ENCODE results near the gene MKKS. TPM values are rescaled to one million over a fixed set of nuclear protein-coding genes. Genes with fewer than 3 reads are reported as not detected.
A peak's percentile ranks its signal among the peaks of the same experiment; 100 is the strongest.

The MKKS gene
- total RNA-seq, 1 donor from 2014 or later = 36.3 TPM

DNA sequence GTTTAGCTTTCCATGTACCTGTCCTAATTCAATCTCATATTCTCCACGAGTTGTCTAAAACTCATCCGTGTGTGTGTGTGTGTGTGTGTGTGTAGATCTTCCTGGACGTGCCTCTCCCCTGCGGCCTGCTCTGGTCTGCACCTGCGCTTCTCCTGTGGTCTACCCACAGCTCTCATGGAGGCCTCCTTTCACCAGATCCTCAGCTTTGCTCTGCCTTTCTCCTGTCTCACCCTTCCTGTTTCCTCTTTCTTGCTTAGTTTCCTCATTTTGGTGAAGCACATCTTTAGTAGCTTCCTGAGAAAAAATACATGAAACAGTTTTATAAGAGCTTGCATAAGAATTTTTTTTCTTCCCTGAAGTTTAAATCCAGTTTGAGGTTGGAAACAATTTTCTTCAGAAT is 19.2 kb upstream of the MKKS start:
- peaks cover 5% of the 10 kb centered on the region for H3K36me3 Mint-ChIP-seq
- no peaks in the 10 kb centered on the region for H3K27me3 Mint-ChIP-seq (ENCODE audit: insufficient read depth, low read depth)
- peaks cover 48% of the 10 kb centered on the region for H3K79me2 ChIP-seq (ENCODE audit: low read depth)
- peaks cover 6% of the 10 kb centered on the region for H4K20me1 ChIP-seq (ENCODE audit: low read depth)
- peaks cover 23% of the 10 kb centered on the region for H3K4me1 ChIP-seq
- H2AFZ ChIP-seq (replicated peaks) = no peak overlapping the region
- H3F3A ChIP-seq (ENCODE audit: low read depth) = peaks cover 6% of the 10 kb centered on the region
- no peak overlapping the region for H3K4me3 ChIP-seq
- no peak overlapping the region for H3K4me2 ChIP-seq
- TF ChIP-seq, protein P1, sequence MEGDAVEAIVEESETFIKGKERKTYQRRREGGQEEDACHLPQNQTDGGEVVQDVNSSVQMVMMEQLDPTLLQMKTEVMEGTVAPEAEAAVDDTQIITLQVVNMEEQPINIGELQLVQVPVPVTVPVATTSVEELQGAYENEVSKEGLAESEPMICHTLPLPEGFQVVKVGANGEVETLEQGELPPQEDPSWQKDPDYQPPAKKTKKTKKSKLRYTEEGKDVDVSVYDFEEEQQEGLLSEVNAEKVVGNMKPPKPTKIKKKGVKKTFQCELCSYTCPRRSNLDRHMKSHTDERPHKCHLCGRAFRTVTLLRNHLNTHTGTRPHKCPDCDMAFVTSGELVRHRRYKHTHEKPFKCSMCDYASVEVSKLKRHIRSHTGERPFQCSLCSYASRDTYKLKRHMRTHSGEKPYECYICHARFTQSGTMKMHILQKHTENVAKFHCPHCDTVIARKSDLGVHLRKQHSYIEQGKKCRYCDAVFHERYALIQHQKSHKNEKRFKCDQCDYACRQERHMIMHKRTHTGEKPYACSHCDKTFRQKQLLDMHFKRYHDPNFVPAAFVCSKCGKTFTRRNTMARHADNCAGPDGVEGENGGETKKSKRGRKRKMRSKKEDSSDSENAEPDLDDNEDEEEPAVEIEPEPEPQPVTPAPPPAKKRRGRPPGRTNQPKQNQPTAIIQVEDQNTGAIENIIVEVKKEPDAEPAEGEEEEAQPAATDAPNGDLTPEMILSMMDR (IDR thresholded peaks at IDR 0.05) = no peak
- TF ChIP-seq EZH2phosphoT487 (IDR thresholded peaks at IDR 0.05) = no peak
- TF ChIP-seq EZH2 (IDR thresholded peaks at IDR 0.05) = no peak
- no peaks in the 10 kb centered on the region for H3K36me3 ChIP-seq
- H3K9me3 Mint-ChIP-seq = peaks cover 11% of the 10 kb centered on the region
- DNase-seq (ENCODE audit: low spot score) = no peak
- no peak overlapping the region for H3K27ac ChIP-seq
- H3K4me1 Mint-ChIP-seq = peaks cover under 1% of the 10 kb centered on the region
- H3K9me3 ChIP-seq (ENCODE audit: low read depth) = no peaks in the 10 kb centered on the region
- H3K27me3 ChIP-seq = no peaks in the 10 kb centered on the region
- H3K4me3 Mint-ChIP-seq = no peak overlapping the region
- H3K9ac ChIP-seq = no peak overlapping the region
- H3K27ac Mint-ChIP-seq = no peak overlapping the region

DNA sequence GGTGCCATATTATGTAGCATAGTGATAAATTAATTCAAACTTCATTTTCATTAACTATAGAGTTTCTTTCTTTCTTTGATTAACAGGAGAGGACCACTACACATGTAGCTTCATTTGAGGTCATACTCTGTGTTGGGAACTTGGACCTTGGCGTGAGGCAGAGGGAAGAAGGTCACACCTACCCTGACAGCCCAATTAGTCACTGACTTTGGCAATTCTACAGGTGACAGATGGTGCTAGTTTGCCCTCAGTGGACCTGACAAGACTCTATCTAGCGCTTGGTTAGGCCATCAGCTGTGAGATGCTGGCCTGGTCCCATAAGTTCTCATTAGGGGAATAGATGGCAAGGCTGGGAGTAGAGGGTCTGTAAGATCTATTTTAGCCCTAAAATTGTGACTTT is 15.2 kb upstream of the MKKS start:
- Mint-ChIP-seq H3K4me3 (no peak overlapping the region), H3K4me1 (peaks cover 10% of the 10 kb centered on the region), H3K9me3 (peaks cover 3% of the 10 kb centered on the region), H3K27me3 (ENCODE audit: insufficient read depth, low read depth) (no peaks in the 10 kb centered on the region), H3K36me3 (peaks cover 2% of the 10 kb centered on the region), H3K27ac (no peak overlapping the region)
- H3K4me3 ChIP-seq = no peak overlapping the region
- no peaks in the 10 kb centered on the region for H3K9me3 ChIP-seq (ENCODE audit: low read depth)
- peaks cover 40% of the 10 kb centered on the region for H3K79me2 ChIP-seq (ENCODE audit: low read depth)
- no peaks in the 10 kb centered on the region for H3K36me3 ChIP-seq
- H2AFZ ChIP-seq (replicated peaks) = no peak overlapping the region
- H3K9ac ChIP-seq = no peak overlapping the region
- TF ChIP-seq EZH2 (IDR thresholded peaks at IDR 0.05) = no peak
- no peak for TF ChIP-seq EZH2phosphoT487 (IDR thresholded peaks at IDR 0.05)
- TF ChIP-seq, protein P1 (IDR thresholded peaks at IDR 0.05) = no peak
- H3F3A ChIP-seq (ENCODE audit: low read depth) = peaks cover 10% of the 10 kb centered on the region
- peaks cover 21% of the 10 kb centered on the region for H3K4me1 ChIP-seq
- no peak overlapping the region for H3K4me2 ChIP-seq
- H3K27ac ChIP-seq = no peak overlapping the region
- no peaks in the 10 kb centered on the region for H3K27me3 ChIP-seq
- H4K20me1 ChIP-seq (ENCODE audit: low read depth) = peaks cover 10% of the 10 kb centered on the region
- no peak for DNase-seq (ENCODE audit: low spot score)

DNA sequence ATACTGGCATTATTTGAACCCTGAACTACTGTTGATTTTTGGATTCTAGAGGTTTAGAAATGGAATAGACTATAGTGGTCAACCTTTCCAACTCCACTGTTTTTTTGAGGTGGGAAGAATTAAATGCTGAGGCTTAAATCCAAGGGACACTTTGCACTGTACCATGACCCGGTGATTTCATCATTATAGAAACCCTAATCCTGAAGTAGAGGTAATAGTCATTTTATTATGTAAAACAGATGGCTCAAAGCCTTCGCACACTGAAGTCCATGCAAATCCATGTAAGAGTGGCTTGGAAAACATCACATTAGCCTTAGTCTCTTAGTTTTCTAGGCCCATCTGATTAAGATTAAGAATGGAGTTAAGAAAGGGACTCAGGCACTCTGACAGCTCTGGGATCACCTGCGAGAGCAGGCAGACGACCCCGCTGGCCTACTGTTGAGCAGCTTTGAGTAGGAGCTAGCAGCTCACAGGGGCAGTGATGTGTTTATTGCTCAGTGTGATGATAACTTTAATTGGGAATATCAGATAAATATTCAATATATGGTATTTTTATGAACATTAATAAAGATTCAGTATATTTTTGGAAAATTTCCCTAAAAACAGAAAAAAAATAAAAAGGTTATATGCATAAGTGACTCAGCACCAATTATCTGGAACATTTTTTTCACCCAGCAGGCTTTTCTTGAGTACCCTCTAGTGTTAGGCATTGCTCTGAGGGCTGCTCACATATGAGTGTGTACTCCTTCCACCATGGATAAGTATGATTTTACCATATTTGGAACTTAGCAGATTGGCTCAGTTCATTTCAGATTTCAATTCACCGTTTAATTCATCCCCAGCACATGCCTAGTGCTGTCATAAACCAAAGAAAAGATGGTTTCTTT is 14.5 kb upstream of the MKKS start:
- Histone ChIP-seq H3K4me1 (peaks cover 16% of the 10 kb centered on the region), H3K27me3 (no peaks in the 10 kb centered on the region), H3K9me3 (ENCODE audit: low read depth) (no peaks in the 10 kb centered on the region), H3K9ac (no peak overlapping the region), H3K4me2 (no peak overlapping the region), H3K36me3 (no peaks in the 10 kb centered on the region), H3K4me3 (no peak overlapping the region), H4K20me1 (ENCODE audit: low read depth) (peaks cover 10% of the 10 kb centered on the region), H3K27ac (peak overlapping the region; percentile 70), H3F3A (ENCODE audit: low read depth) (peaks cover 10% of the 10 kb centered on the region), H3K79me2 (ENCODE audit: low read depth) (peaks cover 34% of the 10 kb centered on the region), H2AFZ (replicated peaks) (no peak overlapping the region)
- peaks cover 10% of the 10 kb centered on the region for H3K4me1 Mint-ChIP-seq
- peaks cover 3% of the 10 kb centered on the region for H3K9me3 Mint-ChIP-seq
- H3K27me3 Mint-ChIP-seq (ENCODE audit: insufficient read depth, low read depth) = peaks cover 2% of the 10 kb centered on the region
- peaks cover 2% of the 10 kb centered on the region for H3K36me3 Mint-ChIP-seq
- H3K27ac Mint-ChIP-seq = no peak overlapping the region
- no peak for TF ChIP-seq EZH2phosphoT487 (IDR thresholded peaks at IDR 0.05)
- no peak overlapping the region for H3K4me3 Mint-ChIP-seq
- DNase-seq (ENCODE audit: low spot score) = peak; percentile 35

DNA sequence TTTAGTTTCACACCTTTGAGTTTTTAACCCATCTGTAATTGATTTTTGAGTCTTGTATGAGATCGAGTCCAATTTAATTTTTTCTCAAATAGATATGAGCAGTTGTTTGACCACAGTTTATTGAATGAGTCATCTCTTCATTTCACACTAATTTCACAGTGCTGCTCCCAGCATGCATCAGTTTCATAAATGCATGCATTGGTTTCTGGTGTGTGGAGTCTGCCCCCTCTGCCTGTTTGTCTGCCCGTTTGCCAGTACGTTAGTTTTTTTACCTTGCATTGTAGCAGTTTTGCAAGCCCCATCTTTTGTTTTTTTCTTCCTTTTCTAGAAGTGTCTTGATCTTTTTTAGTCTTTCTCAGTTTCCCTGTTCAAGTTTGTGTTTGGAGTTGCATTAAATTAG is 13.0 kb upstream of the MKKS start:
- Histone ChIP-seq H3K9me3 (ENCODE audit: low read depth) (no peaks in the 10 kb centered on the region), H3K4me3 (no peak overlapping the region), H3K27me3 (no peaks in the 10 kb centered on the region), H3K36me3 (no peaks in the 10 kb centered on the region), H4K20me1 (ENCODE audit: low read depth) (peaks cover 10% of the 10 kb centered on the region), H3K4me2 (no peak overlapping the region), H2AFZ (replicated peaks) (no peak overlapping the region), H3K9ac (no peak overlapping the region), H3K4me1 (peaks cover 10% of the 10 kb centered on the region), H3F3A (ENCODE audit: low read depth) (peaks cover 10% of the 10 kb centered on the region), H3K79me2 (ENCODE audit: low read depth) (peaks cover 37% of the 10 kb centered on the region), H3K27ac (no peak overlapping the region)
- no peak for DNase-seq (ENCODE audit: low spot score)
- H3K27ac Mint-ChIP-seq = no peak overlapping the region
- H3K36me3 Mint-ChIP-seq = peaks cover 1% of the 10 kb centered on the region
- peaks cover 2% of the 10 kb centered on the region for H3K27me3 Mint-ChIP-seq (ENCODE audit: insufficient read depth, low read depth)
- TF ChIP-seq, protein P1 (IDR thresholded peaks at IDR 0.05) = no peak
- no peak for TF ChIP-seq EZH2 (IDR thresholded peaks at IDR 0.05)
- TF ChIP-seq EZH2phosphoT487 (IDR thresholded peaks at IDR 0.05) = no peak
- peaks cover 1% of the 10 kb centered on the region for H3K9me3 Mint-ChIP-seq
- H3K4me1 Mint-ChIP-seq = peaks cover 10% of the 10 kb centered on the region
- no peak overlapping the region for H3K4me3 Mint-ChIP-seq
